GM12872 (cell line): ENCODE results near the gene INTS12.

Experiments
- CTCF ChIP-seq: IDR thresholded peaks from 3 replicates; pipeline ENCODE4 v1.5.1; 2011; ENCODE audit warnings: low read depth, mild to moderate bottlenecking, low read length, moderate library complexity; ENCODE audit not compliant: insufficient read depth

The INTS12 gene

GRCh38 chr4:105671301-105671700, 37.2 kb downstream of the INTS12 start:
- no peak for TF ChIP-seq CTCF

GRCh38 chr4:105670684-105671083, 37.8 kb downstream of the INTS12 start:
- TF ChIP-seq CTCF, result no peak

GRCh38 chr4:105666693-105667092, 41.8 kb downstream of the INTS12 start:
- TF ChIP-seq CTCF, result peak; percentile 31; the same call in 2 of the 3 replicates

- no peak for TF ChIP-seq CTCF
Measured at GRCh38 chr4:105662935-105663675, 45.4 kb downstream of the INTS12 start.

- TF ChIP-seq CTCF, result no peak
Measured at GRCh38 chr4:105661028-105661427, 47.5 kb downstream of the INTS12 start.

GRCh38 chr4:105659190-105659589, 49.3 kb downstream of the INTS12 start:
- no peak for TF ChIP-seq CTCF

GRCh38 chr4:105657117-105657765, 51.2 kb downstream of the INTS12 start:
- no peak for TF ChIP-seq CTCF
